ENCODE results near the gene MALL. TPM values are rescaled to one million over a fixed set of nuclear protein-coding genes. Genes with fewer than 3 reads are reported as not detected.
"Not testable (repeated sequence)": the region's sequence is repeated elsewhere in the genome, so short reads cannot be mapped to it uniquely, and the experiment has no call there.

MALL gene
- total and polyA plus RNA-seq, 4 experiments from 2014 or later, result not detected

GRCh38 chr2:110100880-110101279 lies 14.7 kb downstream of the MALL start:
- H3K9me3 Mint-ChIP-seq; H3K27ac Mint-ChIP-seq; H3K4me3 Mint-ChIP-seq; intact Hi-C loops (cut with micrococcal nuclease); H3K4me3 ChIP-seq (ENCODE audit: low read length in 2 of 2); H3K9me3 ChIP-seq (ENCODE audit: control insufficient read depth in 1 of 2, low read length in 2 of 2); H3K4me1 ChIP-seq (ENCODE audit: insufficient read depth, low read length); H3K27ac ChIP-seq (ENCODE audit: low read depth, low read length); CTCF ChIA-PET (ENCODE audit: partially characterized antibody); H3K27me3 ChIP-seq (ENCODE audit: insufficient read depth, low read length); H3K4me1 Mint-ChIP-seq; DNase-seq; H3K36me3 ChIP-seq (ENCODE audit: insufficient read depth, low read length); POLR2A ChIA-PET (ENCODE audit: partially characterized antibody); H3K36me3 Mint-ChIP-seq: not testable (repeated sequence)
- peaks cover 14 to 24% of the 10 kb centered on the region in 2 donors for H3K27me3 Mint-ChIP-seq

GRCh38 chr2:110100480-110100879 lies 15.1 kb downstream of the MALL start:
- H3K36me3 Mint-ChIP-seq, result no peaks in the 10 kb centered on the region
- Histone ChIP-seq H3K4me1 (ENCODE audit: insufficient read depth, low read length) (no peaks in the 10 kb centered on the region), H3K36me3 (ENCODE audit: insufficient read depth, low read length) (no peaks in the 10 kb centered on the region), H3K27ac (ENCODE audit: low read depth, low read length) (no peak overlapping the region), H3K4me3 (ENCODE audit: low read length in 2 of 2) (no peak overlapping the region), H3K27me3 (ENCODE audit: insufficient read depth, low read length) (no peaks in the 10 kb centered on the region), H3K9me3 (ENCODE audit: control insufficient read depth in 1 of 2, low read length in 2 of 2) (no peaks in the 10 kb centered on the region)
- no peak for DNase-seq
- peaks cover 14 to 22% of the 10 kb centered on the region in 2 donors for H3K27me3 Mint-ChIP-seq
- POLR2A ChIA-PET (ENCODE audit: partially characterized antibody), result no interaction called here
- no peak overlapping the region for H3K27ac Mint-ChIP-seq
- no peak overlapping the region for H3K4me3 Mint-ChIP-seq
- intact Hi-C loops (cut with micrococcal nuclease), result no loop called here
- H3K4me1 Mint-ChIP-seq, result peaks cover 0 to 1% (median under 1%) of the 10 kb centered on the region in 4 donors
- H3K9me3 Mint-ChIP-seq, result peaks cover 0 to 2% (median 0%) of the 10 kb centered on the region in 8 donors
- CTCF ChIA-PET (ENCODE audit: partially characterized antibody), result no interaction called here

GRCh38 chr2:110099471-110100225 lies 16.0 kb downstream of the MALL start:
- Mint-ChIP-seq H3K27me3 (peaks cover 10 to 18% of the 10 kb centered on the region in 2 donors), H3K4me1 (peaks cover 0 to 1% (median under 1%) of the 10 kb centered on the region in 4 donors)
- CTCF ChIA-PET (ENCODE audit: partially characterized antibody), result no interaction called here

GRCh38 chr2:110099038-110099425 lies 16.6 kb downstream of the MALL start:
- no peak overlapping the region for H3K27ac Mint-ChIP-seq
- intact Hi-C loops (cut with micrococcal nuclease), result no loop called here
- Histone ChIP-seq H3K4me1 (ENCODE audit: insufficient read depth, low read length) (no peaks in the 10 kb centered on the region), H3K27me3 (ENCODE audit: insufficient read depth, low read length) (no peaks in the 10 kb centered on the region), H3K4me3 (ENCODE audit: low read length in 2 of 2) (no peak overlapping the region), H3K27ac (ENCODE audit: low read depth, low read length) (no peak overlapping the region), H3K9me3 (ENCODE audit: control insufficient read depth in 1 of 2, low read length in 2 of 2) (no peaks in the 10 kb centered on the region), H3K36me3 (ENCODE audit: insufficient read depth, low read length) (no peaks in the 10 kb centered on the region)
- peaks cover 0 to 2% (median 0%) of the 10 kb centered on the region in 8 donors for H3K9me3 Mint-ChIP-seq
- peaks cover 4 to 12% of the 10 kb centered on the region in 2 donors for H3K27me3 Mint-ChIP-seq
- no peak for DNase-seq
- ChIA-PET POLR2A (ENCODE audit: partially characterized antibody) (no interaction called here), CTCF (ENCODE audit: partially characterized antibody) (no interaction called here)
- no peaks in the 10 kb centered on the region for H3K36me3 Mint-ChIP-seq
- H3K4me1 Mint-ChIP-seq, result peaks cover 0 to 1% (median under 1%) of the 10 kb centered on the region in 4 donors
- H3K4me3 Mint-ChIP-seq, result no peak overlapping the region

More at GRCh38 chr2:110099471-110100225, 16.0 kb downstream of the MALL start:
- DNase-seq, result no peak
- Histone ChIP-seq H3K4me3 (ENCODE audit: low read length in 2 of 2) (no peak overlapping the region), H3K4me1 (ENCODE audit: insufficient read depth, low read length) (no peaks in the 10 kb centered on the region), H3K36me3 (ENCODE audit: insufficient read depth, low read length) (no peaks in the 10 kb centered on the region), H3K9me3 (ENCODE audit: control insufficient read depth in 1 of 2, low read length in 2 of 2) (no peaks in the 10 kb centered on the region), H3K27ac (ENCODE audit: low read depth, low read length) (no peak overlapping the region), H3K27me3 (ENCODE audit: insufficient read depth, low read length) (no peaks in the 10 kb centered on the region)
- Mint-ChIP-seq H3K36me3 (no peaks in the 10 kb centered on the region), H3K27ac (no peak overlapping the region), H3K9me3 (peaks cover 0 to 2% (median 0%) of the 10 kb centered on the region in 8 donors), H3K4me3 (no peak overlapping the region)
- intact Hi-C loops (cut with micrococcal nuclease), result no loop called here
- POLR2A ChIA-PET (ENCODE audit: partially characterized antibody), result no interaction called here

- intact Hi-C loops (cut with micrococcal nuclease), result no loop called here
- Histone ChIP-seq H3K4me3 (ENCODE audit: low read length in 2 of 2) (no peak overlapping the region), H3K36me3 (ENCODE audit: insufficient read depth, low read length) (no peaks in the 10 kb centered on the region), H3K9me3 (ENCODE audit: control insufficient read depth in 1 of 2, low read length in 2 of 2) (no peaks in the 10 kb centered on the region), H3K4me1 (ENCODE audit: insufficient read depth, low read length) (no peaks in the 10 kb centered on the region), H3K27ac (ENCODE audit: low read depth, low read length) (no peak overlapping the region), H3K27me3 (ENCODE audit: insufficient read depth, low read length) (no peaks in the 10 kb centered on the region)
- Mint-ChIP-seq H3K4me3 (no peak overlapping the region), H3K4me1 (peaks cover 0 to 1% (median under 1%) of the 10 kb centered on the region in 4 donors), H3K27me3 (peaks cover 3 to 8% of the 10 kb centered on the region in 2 donors), H3K36me3 (no peaks in the 10 kb centered on the region), H3K27ac (no peak overlapping the region), H3K9me3 (no peaks in the 10 kb centered on the region)
- CTCF ChIA-PET (ENCODE audit: partially characterized antibody), result no interaction called here
- POLR2A ChIA-PET (ENCODE audit: partially characterized antibody), result no interaction called here
- DNase-seq, result no peak
Measured at GRCh38 chr2:110097506-110098220, 18.0 kb downstream of the MALL start.

GRCh38 chr2:110095994-110096633 lies 19.5 kb downstream of the MALL start:
- Mint-ChIP-seq H3K4me3 (no peak overlapping the region), H3K4me1 (no peaks in the 10 kb centered on the region), H3K36me3 (no peaks in the 10 kb centered on the region), H3K27me3 (no peaks in the 10 kb centered on the region), H3K9me3 (no peaks in the 10 kb centered on the region), H3K27ac (no peak overlapping the region)
- no peaks in the 10 kb centered on the region for H3K9me3 ChIP-seq (ENCODE audit: control insufficient read depth in 1 of 2, low read length in 2 of 2)
- H3K36me3 ChIP-seq (ENCODE audit: insufficient read depth, low read length), result no peaks in the 10 kb centered on the region
- POLR2A ChIA-PET (ENCODE audit: partially characterized antibody), result no interaction called here
- no peak overlapping the region for H3K27ac ChIP-seq (ENCODE audit: low read depth, low read length)
- DNase-seq, result no peak
- no peaks in the 10 kb centered on the region for H3K27me3 ChIP-seq (ENCODE audit: insufficient read depth, low read length)
- no peak overlapping the region for H3K4me3 ChIP-seq (ENCODE audit: low read length in 2 of 2)
- H3K4me1 ChIP-seq (ENCODE audit: insufficient read depth, low read length), result no peaks in the 10 kb centered on the region
- intact Hi-C loops (cut with micrococcal nuclease), result no loop called here
- CTCF ChIA-PET (ENCODE audit: partially characterized antibody), result no interaction called here

GRCh38 chr2:110094884-110095534 lies 20.6 kb downstream of the MALL start:
- H3K27ac Mint-ChIP-seq; H3K36me3 ChIP-seq (ENCODE audit: insufficient read depth, low read length); POLR2A ChIA-PET (ENCODE audit: partially characterized antibody); H3K27me3 ChIP-seq (ENCODE audit: insufficient read depth, low read length); H3K4me3 Mint-ChIP-seq; H3K4me1 ChIP-seq (ENCODE audit: insufficient read depth, low read length); H3K27ac ChIP-seq (ENCODE audit: low read depth, low read length); H3K9me3 Mint-ChIP-seq; CTCF ChIA-PET (ENCODE audit: partially characterized antibody); H3K4me3 ChIP-seq (ENCODE audit: low read length in 2 of 2); DNase-seq; H3K9me3 ChIP-seq (ENCODE audit: control insufficient read depth in 1 of 2, low read length in 2 of 2); H3K27me3 Mint-ChIP-seq; H3K4me1 Mint-ChIP-seq; H3K36me3 Mint-ChIP-seq; intact Hi-C loops (cut with micrococcal nuclease): not testable (repeated sequence)

All from CD4-positive, alpha-beta memory T cell (primary cell).